Tibial nerve (tissue), 4 donors: ENCODE results near the gene CHD6. TPM values are rescaled to one million over a fixed set of nuclear protein-coding genes. Genes with fewer than 3 reads are reported as not detected.

Experiments
- DNase-seq, 2 donors: peaks; one replicate each; pipeline ENCODE4 v3.0.0-alpha.2; 2019; ENCODE audit warnings: low spot score in 2 of 2
- H3K27ac ChIP-seq, 4 donors: fragments of 200-600 bp; sonication (generic) in 3 of 4; one replicate each; pipeline ENCODE4 v1.5.1; 2017 to 2019; ENCODE audit warnings: mild to moderate bottlenecking in 1 of 4
- H3K27me3 ChIP-seq, 2 donors: fragments of 200-600 bp; sonication (generic) in 1 of 2; one replicate each; pipeline versions ENCODE4 v1.5.1 to v1.6.0; 2017 to 2019
- H3K36me3 ChIP-seq, 3 donors: fragments of 200-600 bp; sonication (generic); one replicate each; pipeline ENCODE4 v1.5.1; 2018 to 2019
- H3K4me1 ChIP-seq, 4 donors: fragments of 200-600 bp; sonication (generic) in 3 of 4; one replicate each; pipeline ENCODE4 v1.5.1; 2017 to 2019
- H3K4me3 ChIP-seq, 4 donors: fragments of 200-600 bp; sonication (generic) in 3 of 4; one replicate each; pipeline ENCODE4 v1.5.1; 2017 to 2019; ENCODE audit warnings: mild to moderate bottlenecking in 1 of 4, moderate library complexity in 1 of 4
- H3K9me3 ChIP-seq, 4 donors: fragments of 200-600 bp; sonication (generic) in 3 of 4; one replicate each; pipeline ENCODE4 v1.5.1; 2017 to 2019
- CTCF ChIP-seq, 5 experiments: fragments of 200-600 bp in 3 of 5; fragments of 450-650 bp in 2 of 5; sonication (generic) in 3 of 5; IDR thresholded peaks; one replicate each; pipeline ENCODE4 v1.5.1; 2016 to 2019; ENCODE audit warnings: antibody characterized with exemption in 5 of 5, mild to moderate bottlenecking in 3 of 5, moderate library complexity in 2 of 5
- EP300 ChIP-seq, 2 donors: sonication (generic); formaldehyde crosslinking; IDR thresholded peaks; one replicate each; pipeline ENCODE4 v1.6.1; 2017; ENCODE audit warnings: antibody characterized with exemption in 2 of 2, mild to moderate bottlenecking in 1 of 2
- POLR2A ChIP-seq, 2 donors: fragments of 450-650 bp; IDR thresholded peaks; one replicate each; pipeline ENCODE4 v1.6.1; 2017; ENCODE audit warnings: antibody characterized with exemption in 2 of 2, mild to moderate bottlenecking in 2 of 2, moderate library complexity in 2 of 2
- WGBS, 2 donors: methylation state at CpG; one replicate each; pipeline ENCODE4 v1.1.5; 2018; 5-methylcytosine and 5-hydroxymethylcytosine counted together
- total RNA-seq, 4 donors: library from RNA; depleted of rRNA; stranded (reverse); fragments of >200 nt; gene quantifications; one replicate each; pipeline ENCODE4 v1.1.0, GENCODE V29; 2016

Gene CHD6
- total RNA-seq, 4 donors from 2014 or later, result 52.0 to 58.2 (median 54.9) TPM

GRCh38 chr20:41355192-41355591 lies 263.0 kb downstream of the CHD6 start:
- Histone ChIP-seq H3K36me3 (peaks cover 0 to 91% (median 0%) of the 10 kb centered on the region in 3 donors), H3K4me1 (peaks cover 0 to 6% (median 0%) of the 10 kb centered on the region in 4 donors), H3K4me3 (no peak overlapping the region), H3K27me3 (no peaks in the 10 kb centered on the region), H3K27ac (no peak overlapping the region), H3K9me3 (no peaks in the 10 kb centered on the region)
- no peak for TF ChIP-seq EP300 (IDR thresholded peaks at IDR 0.05)
- TF ChIP-seq CTCF (IDR thresholded peaks at IDR 0.05), result no peak
- no peak for TF ChIP-seq POLR2A (IDR thresholded peaks at IDR 0.05)
- WGBS, 2 donors, result 93 to 100% methylated on average over 3 of the region's 3 CpGs
- no peak for DNase-seq

- Histone ChIP-seq H3K4me1 (peaks cover 0 to 6% (median 0%) of the 10 kb centered on the region in 4 donors), H3K36me3 (peaks cover 0 to 93% (median 0%) of the 10 kb centered on the region in 3 donors), H3K27ac (no peak overlapping the region), H3K4me3 (no peak overlapping the region), H3K27me3 (no peaks in the 10 kb centered on the region), H3K9me3 (no peaks in the 10 kb centered on the region)
- no peak for DNase-seq
- no peak for TF ChIP-seq CTCF (IDR thresholded peaks at IDR 0.05)
These were observed 264.6 kb downstream of the CHD6 start for GRCh38 chr20:41353530-41353929.

GRCh38 chr20:41352666-41353065 lies 265.5 kb downstream of the CHD6 start:
- Histone ChIP-seq H3K36me3 (peaks cover 0 to 93% (median 0%) of the 10 kb centered on the region in 3 donors), H3K27me3 (no peaks in the 10 kb centered on the region), H3K27ac (no peak overlapping the region), H3K4me1 (peaks cover 0 to 4% (median 0%) of the 10 kb centered on the region in 4 donors), H3K4me3 (no peak overlapping the region), H3K9me3 (no peaks in the 10 kb centered on the region)
- TF ChIP-seq CTCF (IDR thresholded peaks at IDR 0.05) (no peak), POLR2A (IDR thresholded peaks at IDR 0.05) (no peak), EP300 (IDR thresholded peaks at IDR 0.05) (no peak)
- WGBS, 2 donors, result 73 to 75% methylated on average over 5 of the region's 5 CpGs
- DNase-seq, result no peak

- H3K27me3 ChIP-seq, result no peaks in the 10 kb centered on the region
- DNase-seq, result no peak
- H3K4me1 ChIP-seq, result no peaks in the 10 kb centered on the region
- H3K27ac ChIP-seq, result no peak overlapping the region
- peaks cover 0 to 93% (median 0%) of the 10 kb centered on the region in 3 donors for H3K36me3 ChIP-seq
- no peak for TF ChIP-seq CTCF (IDR thresholded peaks at IDR 0.05)
- no peak for TF ChIP-seq POLR2A (IDR thresholded peaks at IDR 0.05)
- TF ChIP-seq EP300 (IDR thresholded peaks at IDR 0.05), result no peak
- no peak overlapping the region for H3K4me3 ChIP-seq
- 81 to 88% methylated on average over 4 of the region's 4 CpGs for WGBS, 2 donors
- no peaks in the 10 kb centered on the region for H3K9me3 ChIP-seq
These were observed 266.1 kb downstream of the CHD6 start for GRCh38 chr20:41352106-41352505.
